Measurements from ENCODE around the gene RPTOR.
"Not testable (repeated sequence)": the region's sequence is repeated elsewhere in the genome, so short reads cannot be mapped to it uniquely, and the experiment has no call there.

The RPTOR gene

DNA sequence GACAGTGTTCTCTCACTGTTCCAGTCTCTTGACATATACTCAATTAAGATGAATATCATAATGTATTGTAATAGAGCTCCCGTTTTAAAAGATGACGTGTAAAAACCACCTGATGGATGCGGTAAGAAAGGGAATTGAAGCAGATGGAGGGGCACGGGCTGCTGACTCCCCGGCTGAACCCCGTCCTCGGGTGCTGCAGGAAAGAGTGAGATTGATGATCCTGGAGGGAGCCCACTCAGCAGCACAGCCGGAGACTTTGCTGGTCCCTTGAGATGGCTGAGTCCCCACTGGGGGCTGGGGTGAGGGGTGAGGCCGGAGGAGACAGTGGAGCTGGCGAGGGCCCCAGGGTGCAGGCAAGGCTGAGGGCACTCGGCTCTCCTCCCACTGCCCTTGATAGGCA lies 217.4 kb downstream of the RPTOR start:
- DNase-seq (ENCODE audit: low read depth in 2 of 2), result no peak

DNA sequence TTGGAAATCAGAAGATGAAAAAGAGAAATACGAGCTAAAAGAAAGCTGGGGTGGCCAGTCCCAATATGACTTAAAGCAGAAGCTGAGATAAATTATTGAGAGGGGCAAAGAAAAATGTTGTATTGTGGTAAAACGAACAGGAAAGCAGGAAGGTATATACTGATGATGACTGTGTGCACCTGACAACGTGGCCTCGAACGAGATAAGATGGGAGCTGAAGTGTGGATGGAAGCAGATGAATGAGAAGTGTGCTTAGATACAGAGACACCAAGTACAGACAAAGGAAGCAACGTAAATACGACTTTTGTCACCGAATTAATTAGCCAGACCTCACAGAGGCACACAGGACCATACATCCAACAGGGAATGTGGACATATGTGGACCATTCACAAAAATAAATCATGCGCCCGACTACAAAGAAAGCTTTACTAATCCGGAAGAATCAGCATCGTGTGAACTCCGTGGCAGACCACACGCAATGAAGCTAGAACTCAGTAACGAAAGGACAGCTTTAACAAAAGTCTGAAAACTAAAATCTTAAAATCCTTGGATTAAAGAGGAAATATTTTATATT lies 218.7 kb downstream of the RPTOR start:
- no peak for DNase-seq (ENCODE audit: low read depth in 2 of 2)

DNA sequence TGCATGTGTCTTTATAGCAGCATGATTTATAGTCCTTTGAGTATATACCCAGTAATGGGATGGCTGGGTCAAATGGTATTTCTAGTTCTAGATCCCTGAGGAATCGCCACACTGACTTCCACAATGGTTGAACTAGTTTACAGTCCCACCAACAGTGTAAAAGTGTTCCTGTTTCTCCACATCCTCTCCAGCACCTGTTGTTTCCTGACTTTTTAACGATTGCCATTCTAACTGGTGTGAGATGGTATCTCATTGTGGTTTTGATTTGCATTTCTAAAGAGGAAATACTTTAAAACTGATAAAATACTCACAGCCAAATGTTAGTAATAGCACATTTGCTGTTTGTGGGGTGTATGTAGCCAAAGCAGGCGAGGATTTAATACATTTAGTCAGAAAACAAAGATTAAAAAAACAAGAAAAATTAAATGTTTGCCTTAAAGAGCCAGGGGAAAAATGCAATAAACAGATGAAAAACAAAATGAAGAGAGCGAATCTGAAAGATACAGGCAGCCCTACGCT lies 220.0 kb downstream of the RPTOR start:
- not testable (repeated sequence) for DNase-seq (ENCODE audit: low read depth in 2 of 2)

DNA sequence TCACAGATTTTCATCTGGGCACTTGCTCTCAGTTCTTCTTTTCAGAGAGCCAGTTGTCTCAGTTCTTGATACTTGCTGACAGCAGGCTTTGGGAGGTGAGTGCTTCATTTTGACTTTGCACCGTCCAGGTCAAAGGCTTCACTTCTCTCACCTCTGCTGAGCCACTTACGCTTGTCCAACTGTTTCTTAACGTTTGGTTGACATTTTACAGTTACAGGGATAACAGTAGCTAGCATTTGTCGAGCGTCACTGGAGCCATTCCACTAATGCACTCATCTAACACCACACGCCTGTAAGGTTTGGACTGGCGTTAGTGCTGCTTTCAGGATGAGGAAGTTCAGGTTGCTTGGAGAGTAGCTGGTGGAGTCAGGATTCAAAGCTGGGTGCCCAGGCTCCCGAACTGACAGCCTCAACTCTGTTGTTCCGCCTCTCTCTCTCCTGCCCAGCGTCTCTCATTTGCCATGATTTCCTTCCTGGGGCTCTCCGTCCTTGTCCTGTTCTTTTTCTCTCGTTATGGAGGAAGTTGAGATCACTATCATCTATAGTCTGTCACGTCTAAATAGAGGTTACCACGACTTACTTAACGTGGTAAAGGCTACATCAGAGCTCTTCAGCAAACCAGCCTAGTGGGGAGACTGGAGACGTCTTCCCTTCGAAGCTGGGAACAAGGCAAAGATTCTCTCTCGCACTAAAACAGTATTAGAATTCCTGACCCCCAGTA lies 220.8 kb downstream of the RPTOR start:
- DNase-seq (ENCODE audit: low read depth in 2 of 2), result no peak

DNA sequence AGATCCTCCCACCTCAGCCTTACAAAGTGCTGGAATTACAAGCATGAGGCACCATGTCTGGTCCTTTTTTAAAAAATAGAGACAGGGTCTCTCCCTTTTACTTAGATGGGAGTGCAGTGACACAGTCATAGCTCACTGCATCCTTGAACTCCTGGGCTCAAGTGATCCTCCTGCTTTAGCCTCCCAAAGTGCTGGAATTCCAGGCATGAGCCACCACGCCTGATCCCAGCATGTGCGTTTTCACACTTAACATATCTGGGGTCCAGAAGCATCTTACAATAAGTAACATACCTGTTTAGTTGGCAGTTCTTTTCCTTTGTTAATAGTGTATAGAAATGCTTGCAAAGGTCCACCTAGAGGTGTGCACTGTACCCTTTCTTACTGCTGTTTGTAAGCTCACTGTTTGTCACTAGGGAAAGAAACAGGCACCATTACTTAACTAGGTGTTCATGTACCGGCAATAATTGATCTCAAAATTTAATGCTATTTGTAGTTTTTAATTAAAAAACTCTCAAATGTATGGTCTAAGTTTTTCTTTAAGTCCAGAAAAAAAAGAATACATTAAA lies 221.7 kb downstream of the RPTOR start:
- DNase-seq (ENCODE audit: low read depth in 2 of 2), result no peak

DNA sequence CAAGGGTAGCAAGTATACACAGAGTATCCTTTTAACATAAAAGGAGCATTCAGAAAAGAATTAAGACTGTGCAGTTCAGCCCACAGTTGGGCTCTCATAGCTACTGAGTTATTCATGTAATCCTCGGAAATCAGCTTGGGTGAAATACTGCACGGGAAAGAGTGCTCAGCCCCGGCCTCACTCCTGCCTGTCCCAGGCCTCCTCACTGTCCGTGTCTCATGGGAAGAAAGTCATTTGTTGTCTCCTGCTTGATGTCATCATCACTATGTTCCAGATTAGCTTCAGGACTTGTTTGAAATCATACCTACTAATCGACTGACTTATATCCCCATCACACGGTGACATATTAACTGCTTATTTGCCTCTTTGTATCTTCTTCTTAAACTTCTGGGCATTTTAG lies 223.8 kb downstream of the RPTOR start:
- no peak for DNase-seq (ENCODE audit: low read depth in 2 of 2)

DNA sequence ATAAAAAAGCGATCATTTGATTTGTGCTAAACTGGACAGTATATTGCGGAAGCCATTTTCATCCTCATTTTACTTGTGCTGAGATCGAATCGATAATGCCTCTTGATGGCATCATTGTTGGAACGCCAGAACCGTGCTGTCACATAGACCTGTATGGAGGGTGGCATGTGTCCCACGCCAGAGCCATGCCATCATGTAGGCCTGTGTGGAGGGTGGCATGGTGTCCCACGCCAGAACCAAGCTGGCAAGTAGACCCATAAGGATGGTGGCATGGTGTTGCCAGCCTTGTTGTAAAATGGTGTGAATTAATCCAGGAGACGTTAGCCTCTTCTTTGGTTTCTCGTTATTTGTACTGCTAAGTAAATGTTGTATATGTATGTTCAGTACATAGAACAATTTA lies 224.3 kb downstream of the RPTOR start:
- DNase-seq (ENCODE audit: low read depth in 2 of 2), result no peak

DNA sequence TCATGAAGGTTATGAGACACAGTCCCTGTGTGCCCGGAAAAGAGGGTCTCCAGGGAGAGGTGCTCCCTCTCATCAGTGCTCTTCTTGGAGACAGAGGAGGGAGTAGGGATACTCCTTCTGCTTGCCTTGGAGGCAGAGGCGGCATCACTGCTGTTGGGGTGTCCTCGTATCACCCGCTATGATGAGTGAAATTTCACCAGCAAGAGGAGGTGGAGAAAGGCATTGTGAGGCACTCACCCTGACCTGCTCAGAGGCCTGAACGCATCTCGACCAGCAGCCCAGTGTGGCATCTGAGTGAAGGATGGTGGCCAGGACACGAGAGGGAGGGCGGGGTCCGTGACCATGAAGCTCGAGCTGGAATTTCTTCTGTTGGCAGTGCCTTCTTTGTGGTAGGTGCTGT lies 224.9 kb downstream of the RPTOR start:
- no peak for DNase-seq (ENCODE audit: low read depth in 2 of 2)

DNA sequence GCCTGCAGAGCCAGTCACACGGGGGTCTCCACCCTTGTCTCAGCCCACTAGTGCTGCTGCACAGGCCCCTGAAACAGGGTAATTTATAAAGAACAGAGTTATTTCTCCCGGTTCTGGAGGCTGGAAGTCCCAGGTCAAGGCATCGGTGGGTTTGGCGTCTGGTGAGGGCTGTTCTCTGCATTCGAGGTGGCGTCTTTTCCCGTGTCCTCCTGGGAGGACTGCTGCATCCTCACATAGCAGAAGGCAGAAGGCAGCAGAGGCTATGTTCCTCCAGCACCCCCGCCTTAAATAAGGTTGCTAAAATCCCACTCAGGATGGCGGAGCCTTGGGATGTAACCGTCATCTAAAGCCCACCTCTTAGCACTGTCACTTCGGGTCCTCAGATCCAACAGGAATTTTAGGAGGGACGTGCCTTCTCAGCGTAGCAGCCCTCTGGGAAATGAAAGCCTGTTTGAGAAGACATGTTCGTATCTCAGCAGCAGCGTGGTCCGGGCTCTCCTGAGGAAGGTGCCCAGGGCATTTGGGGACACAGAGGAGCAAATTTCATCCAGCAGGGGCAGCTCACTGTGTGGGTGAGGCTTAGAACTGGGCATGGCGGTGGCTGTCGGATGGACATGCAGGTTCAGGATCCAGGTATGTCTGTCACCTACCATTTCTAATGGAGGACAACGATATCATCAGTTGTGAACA lies 225.4 kb downstream of the RPTOR start:
- DNase-seq (ENCODE audit: low read depth in 2 of 2), result no peak

DNA sequence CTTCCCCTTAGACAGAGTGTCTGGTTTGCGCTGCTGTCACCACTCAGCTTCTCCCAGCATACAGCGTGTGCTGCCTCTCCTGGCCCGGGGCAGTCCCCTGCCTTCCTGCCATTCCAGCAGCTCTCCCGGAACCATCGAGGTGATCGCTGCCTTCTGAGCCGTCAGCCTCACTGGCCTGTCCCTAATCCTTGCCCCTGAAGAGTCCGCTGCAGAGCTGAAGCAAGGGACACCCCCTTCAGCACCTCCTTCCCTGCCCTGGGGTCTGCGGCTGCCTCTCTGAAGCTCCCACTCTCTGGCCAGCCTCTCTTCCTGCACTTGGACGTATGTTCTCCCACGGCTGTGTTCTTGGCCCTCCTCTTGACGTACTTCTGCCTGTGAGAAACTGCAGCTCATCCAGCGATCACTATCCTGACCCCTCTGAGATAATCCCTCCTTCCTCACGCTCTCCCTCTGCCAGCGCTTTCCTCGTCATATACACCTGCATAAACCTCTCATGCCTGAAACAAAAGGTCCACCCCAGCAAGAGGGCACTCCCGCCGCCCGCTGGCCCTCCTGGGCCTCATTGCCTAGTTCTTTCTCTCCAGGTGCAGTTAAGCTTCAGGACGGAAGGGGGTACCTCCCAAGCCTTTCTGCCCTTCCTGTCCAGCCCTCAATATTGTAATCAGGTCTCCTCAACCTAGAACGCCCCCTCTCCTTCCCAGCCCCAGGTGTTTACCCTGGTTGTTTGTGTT lies 226.4 kb downstream of the RPTOR start:
- DNase-seq (ENCODE audit: low read depth in 2 of 2), result no peak

DNA sequence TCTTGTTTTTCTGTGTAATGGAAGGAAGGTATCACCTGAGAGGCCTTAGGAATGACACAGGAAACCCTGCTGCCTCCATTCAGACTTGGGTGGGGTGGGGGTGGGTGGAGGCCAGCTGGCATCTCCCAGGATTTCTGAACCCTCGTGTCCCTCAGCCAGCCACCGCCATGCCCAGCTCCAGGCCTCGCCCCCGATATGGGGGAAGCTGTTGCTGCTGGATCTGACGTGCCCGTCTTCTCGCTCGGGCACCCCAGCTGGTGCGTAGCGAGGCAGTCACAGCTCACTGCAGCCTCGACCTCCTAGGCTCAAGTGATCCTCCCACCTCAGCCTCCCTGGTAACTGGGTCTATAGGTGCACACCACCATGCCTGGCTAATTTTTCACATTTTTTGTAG lies 227.0 kb downstream of the RPTOR start:
- DNase-seq (ENCODE audit: low read depth in 2 of 2), result no peak

DNA sequence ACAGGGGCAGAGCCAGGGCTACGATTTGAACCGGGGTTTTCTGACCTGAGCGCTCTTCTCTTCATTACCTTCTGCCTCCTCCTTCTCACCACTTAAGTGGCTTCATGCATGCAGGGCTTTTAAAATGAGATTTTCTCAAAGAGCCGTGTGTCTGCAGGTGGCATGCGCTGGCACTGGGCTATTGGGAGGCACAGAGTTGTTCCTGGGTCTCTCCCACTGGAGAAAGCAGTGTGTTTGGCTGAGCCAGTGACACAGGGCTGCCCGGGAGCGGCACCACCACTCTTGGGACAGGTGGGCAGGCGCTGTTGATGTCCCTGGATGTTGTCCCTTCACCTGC lies 228.2 kb downstream of the RPTOR start:
- DNase-seq (ENCODE audit: low read depth in 2 of 2), result no peak

DNA sequence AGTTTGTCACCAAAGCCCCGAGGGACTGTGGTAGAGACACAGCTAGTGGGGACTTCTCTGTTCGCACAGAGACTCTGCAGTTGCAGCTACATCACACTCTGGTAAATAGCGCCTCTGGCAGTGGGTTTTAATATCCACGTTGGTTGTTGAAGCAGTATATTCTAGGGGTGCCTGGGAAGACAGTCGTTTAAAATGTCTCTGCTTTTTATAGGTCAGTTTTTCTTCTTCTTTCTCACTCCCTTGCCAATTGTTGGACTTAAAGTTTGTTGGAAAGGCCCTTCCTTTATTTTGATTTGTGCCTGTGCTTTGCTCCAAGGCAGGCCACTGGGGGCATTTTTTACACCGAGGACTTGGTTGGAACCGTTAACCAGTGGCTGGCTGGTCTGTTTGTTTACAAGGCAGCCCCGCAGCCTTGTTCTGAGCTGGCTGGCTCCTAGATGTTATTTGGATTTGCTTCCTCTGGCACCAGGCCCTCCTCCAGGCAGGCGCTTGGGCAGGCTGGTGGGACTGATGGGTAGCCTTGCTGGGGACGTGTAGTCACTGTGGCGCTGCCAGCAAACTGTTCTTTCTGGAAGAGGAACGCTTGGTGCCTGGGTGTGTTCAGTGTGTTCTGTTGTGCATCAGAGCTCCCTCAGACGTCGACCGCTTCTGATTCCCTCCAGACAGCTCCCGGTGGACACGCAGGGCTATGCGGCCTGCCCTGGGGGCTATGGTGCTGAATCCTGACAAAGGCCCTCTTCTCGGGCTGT lies 228.8 kb downstream of the RPTOR start:
- no peak for DNase-seq (ENCODE audit: low read depth in 2 of 2)

DNA sequence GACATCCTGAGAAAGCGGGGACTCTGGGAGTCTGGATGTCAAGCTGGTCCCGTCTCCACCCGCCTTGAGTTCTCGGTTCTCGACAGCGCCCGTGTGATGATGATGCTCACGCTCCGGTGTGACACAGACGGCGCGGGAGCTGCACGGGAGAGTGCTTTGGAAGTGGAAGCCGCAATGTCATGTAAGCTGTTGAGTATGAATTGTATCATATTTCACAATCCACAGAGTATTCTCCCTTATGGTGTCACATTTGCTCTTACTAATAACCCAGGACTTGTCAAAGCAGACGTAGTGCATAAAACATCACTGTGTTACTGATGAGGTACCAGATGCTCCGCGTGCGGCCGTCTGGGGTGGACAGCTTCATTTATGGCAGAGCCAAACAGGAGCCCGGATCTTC lies 229.5 kb downstream of the RPTOR start:
- DNase-seq (ENCODE audit: low read depth in 2 of 2), result no peak

DNA sequence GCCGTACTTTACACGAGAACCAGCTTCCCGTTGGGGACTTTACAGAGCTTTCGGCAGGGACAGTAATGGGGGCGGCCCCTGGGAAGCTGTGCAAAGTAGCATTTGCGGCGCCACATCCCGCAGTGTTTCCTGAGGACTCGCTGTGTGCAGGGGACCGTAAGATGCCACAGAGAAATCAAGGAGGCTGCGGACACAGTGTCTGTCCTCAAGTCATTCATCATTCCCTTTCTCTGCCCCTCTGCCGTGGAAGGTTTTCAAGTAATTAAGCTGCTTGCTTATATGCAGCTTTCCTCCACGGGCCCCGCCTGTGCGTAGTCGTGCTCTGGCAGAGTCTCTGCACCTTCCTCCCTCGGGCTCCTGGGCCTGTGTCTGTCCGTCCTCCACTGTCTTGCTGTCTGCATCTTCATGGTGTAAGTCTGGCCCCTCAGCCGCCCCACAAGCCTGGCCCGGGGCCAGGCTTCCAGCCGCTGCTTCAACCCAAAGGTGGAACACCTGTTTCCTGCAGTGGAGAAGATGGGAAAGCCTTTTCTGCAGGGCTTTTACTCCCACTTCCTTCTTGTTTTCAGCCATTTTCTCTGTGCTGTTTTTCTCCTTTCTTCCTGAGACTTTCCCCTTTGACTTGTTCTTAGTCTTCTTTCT lies 230.1 kb downstream of the RPTOR start:
- no peak for DNase-seq (ENCODE audit: low read depth in 2 of 2)

DNA sequence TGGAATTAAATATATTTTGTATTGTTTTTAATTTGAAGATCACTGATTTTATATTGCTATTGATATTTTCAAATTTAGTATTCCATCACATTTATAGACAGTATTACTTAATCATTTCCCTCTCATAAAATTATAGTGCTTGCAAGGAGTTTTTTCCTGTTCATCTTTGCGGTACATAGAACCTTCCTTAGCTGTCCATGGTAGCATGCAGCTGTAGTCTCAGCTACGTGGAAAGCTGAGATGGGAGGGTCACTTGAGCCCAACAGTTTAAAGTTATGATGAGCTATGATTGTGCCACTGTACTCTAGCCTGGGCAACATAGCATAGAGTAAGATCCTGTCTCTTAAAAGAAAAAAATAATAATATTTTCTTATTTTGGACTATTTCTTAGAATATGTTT lies 231.2 kb downstream of the RPTOR start:
- no peak for DNase-seq (ENCODE audit: low read depth in 2 of 2)

DNA sequence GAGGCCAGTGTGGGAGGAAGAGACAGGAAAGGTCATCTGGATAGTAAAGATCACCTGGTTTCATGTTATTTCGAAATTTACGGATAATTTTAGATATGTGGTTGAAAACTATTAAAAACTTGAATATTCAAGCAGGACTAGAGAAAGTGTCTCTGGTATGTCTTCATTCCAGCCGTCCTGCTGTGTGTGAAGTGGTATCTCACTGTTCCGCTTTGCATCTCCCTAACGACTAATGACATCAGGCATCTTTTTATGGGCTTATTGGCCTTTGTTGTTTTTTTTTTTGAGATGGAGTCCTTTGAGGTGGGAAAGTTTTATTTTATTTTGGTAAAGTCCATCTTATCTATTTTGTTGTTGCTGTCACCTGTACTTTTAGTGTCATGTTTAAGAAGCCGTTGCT lies 232.6 kb downstream of the RPTOR start:
- DNase-seq (ENCODE audit: low read depth in 2 of 2), result no peak

DNA sequence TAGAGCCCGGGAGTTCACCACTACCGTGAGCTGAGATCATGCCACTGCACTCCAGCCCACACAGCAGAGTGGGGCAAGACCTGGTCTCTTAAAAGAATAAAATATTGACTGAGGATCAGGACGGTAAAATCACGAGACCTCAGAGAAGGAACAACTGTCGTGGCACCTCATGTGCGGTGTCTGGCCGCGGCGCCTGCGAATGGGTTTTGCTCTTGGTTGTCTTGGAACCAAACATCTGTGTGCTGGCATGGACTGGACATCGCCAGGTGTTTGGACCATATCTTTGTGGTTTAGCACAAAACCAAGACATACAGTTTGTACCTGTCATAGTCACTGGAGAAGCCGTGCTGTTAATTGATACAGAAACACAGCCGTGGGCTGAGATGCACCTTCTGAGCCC lies 234.1 kb downstream of the RPTOR start:
- no peak for DNase-seq (ENCODE audit: low read depth in 2 of 2)

DNA sequence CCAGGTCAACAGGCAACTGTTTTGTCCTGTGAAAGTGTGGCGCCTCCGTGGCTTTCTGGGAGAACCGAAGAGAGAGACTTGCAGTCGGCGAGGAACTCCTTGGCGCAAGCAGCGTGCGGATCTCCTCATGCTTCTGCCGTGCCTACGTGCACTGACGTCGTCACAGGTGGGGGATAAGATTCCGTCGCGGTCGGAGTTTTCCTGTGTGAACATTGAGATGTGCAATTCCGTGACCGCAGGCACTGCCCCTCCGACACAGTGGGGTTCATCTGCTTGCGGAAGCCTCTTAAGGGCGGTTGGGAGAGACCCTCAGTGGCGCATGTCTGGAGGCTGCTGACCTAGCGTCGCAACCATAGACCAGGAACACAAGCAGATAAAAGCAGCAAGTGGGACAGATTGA lies 234.7 kb downstream of the RPTOR start:
- no peak for DNase-seq (ENCODE audit: low read depth in 2 of 2)

DNA sequence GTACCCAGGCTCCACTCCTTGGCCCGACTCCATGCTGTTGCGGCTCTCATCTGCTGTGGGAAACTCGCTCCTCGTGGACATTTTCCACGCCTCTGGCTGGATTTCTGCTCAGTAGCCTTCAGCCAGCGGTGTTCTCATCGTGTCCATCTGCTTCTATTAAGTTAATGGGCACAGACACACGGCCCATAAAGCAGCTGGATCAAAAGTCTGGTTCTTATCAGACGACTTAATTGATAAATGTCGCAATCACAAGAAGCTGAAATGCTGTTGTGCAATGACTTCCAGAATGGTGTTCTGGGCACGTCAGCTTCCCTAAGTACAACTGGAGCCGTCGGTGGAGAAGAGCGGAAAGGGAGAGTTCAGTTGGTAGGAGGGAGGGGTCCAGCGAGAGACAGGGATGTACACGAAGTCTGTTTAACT lies 235.3 kb downstream of the RPTOR start:
- DNase-seq (ENCODE audit: low read depth in 2 of 2), result no peak
